ENCODE measurements around the gene PPM1N. TPM values are rescaled to one million over a fixed set of nuclear protein-coding genes. Genes with fewer than 3 reads are reported as not detected.
A peak's percentile ranks its signal among the peaks of the same experiment; 100 is the strongest.

The PPM1N gene
- total and polyA plus RNA-seq, 2 experiments from 2014 or later, result 0.40 to 0.59 TPM

GRCh38 chr19:45456500-45456815 is 41.8 kb upstream of the PPM1N start:
- Histone ChIP-seq H2AFZ (no peak overlapping the region), H3K4me2 (peak overlapping the region; percentile 71), H3K27me3 (no peaks in the 10 kb centered on the region), H3K9me3 (ENCODE audit: low read depth) (no peaks in the 10 kb centered on the region), H3K9me2 (replicated peaks; ENCODE audit: insufficient read depth) (no peaks in the 10 kb centered on the region), H3K4me1 (ENCODE audit: insufficient read depth) (peaks cover 20% of the 10 kb centered on the region), H3K36me3 (replicated peaks; ENCODE audit: insufficient read depth, low read depth) (no peaks in the 10 kb centered on the region), H4K20me1 (ENCODE audit: insufficient read depth, poor library complexity, severe bottlenecking) (no peaks in the 10 kb centered on the region), H3K27ac (peak overlapping the region; percentile 99), H3K4me3 (no peak overlapping the region), H3K79me2 (no peaks in the 10 kb centered on the region)
- TF ChIP-seq CTCF (IDR thresholded peaks at IDR 0.05; ENCODE audit: poor library complexity) (no peak), EZH2 (IDR thresholded peaks at IDR 0.05; ENCODE audit: borderline replicate concordance) (no peak), EZH2phosphoT487 (IDR thresholded peaks at IDR 0.05; ENCODE audit: low read depth, severe bottlenecking, unreplicated experiment) (no peak)
- no peak for DNase-seq (ENCODE audit: low spot score)
- 76% methylated on average over 2 of the region's 2 CpGs for WGBS (ENCODE audit: low lambda C conversion rate, missing lambda C conversion rate)

GRCh38 chr19:45457776-45458175 is 40.5 kb upstream of the PPM1N start:
- Histone ChIP-seq H3K4me3 (no peak overlapping the region), H3K9me2 (replicated peaks; ENCODE audit: insufficient read depth) (no peaks in the 10 kb centered on the region), H4K20me1 (ENCODE audit: insufficient read depth, poor library complexity, severe bottlenecking) (no peaks in the 10 kb centered on the region), H3K4me2 (no peak overlapping the region), H3K9me3 (ENCODE audit: low read depth) (no peaks in the 10 kb centered on the region), H3K27me3 (no peaks in the 10 kb centered on the region), H3K27ac (no peak overlapping the region), H3K79me2 (no peaks in the 10 kb centered on the region), H2AFZ (no peak overlapping the region), H3K36me3 (replicated peaks; ENCODE audit: insufficient read depth, low read depth) (no peaks in the 10 kb centered on the region), H3K4me1 (ENCODE audit: insufficient read depth) (peaks cover 20% of the 10 kb centered on the region)
- TF ChIP-seq EZH2 (IDR thresholded peaks at IDR 0.05; ENCODE audit: borderline replicate concordance) (no peak), CTCF (IDR thresholded peaks at IDR 0.05; ENCODE audit: poor library complexity) (no peak), EZH2phosphoT487 (IDR thresholded peaks at IDR 0.05; ENCODE audit: low read depth, severe bottlenecking, unreplicated experiment) (no peak)
- no peak for DNase-seq (ENCODE audit: low spot score)

GRCh38 chr19:45460807-45461347 is 37.4 kb upstream of the PPM1N start:
- no peak overlapping the region for H2AFZ ChIP-seq
- no peaks in the 10 kb centered on the region for H3K9me3 ChIP-seq (ENCODE audit: low read depth)
- H3K27me3 ChIP-seq, result no peaks in the 10 kb centered on the region
- no peak for DNase-seq (ENCODE audit: low spot score)
- H4K20me1 ChIP-seq (ENCODE audit: insufficient read depth, poor library complexity, severe bottlenecking), result no peaks in the 10 kb centered on the region
- peaks cover 8% of the 10 kb centered on the region for H3K4me1 ChIP-seq (ENCODE audit: insufficient read depth)
- H3K9me2 ChIP-seq (replicated peaks; ENCODE audit: insufficient read depth), result no peaks in the 10 kb centered on the region
- no peak overlapping the region for H3K27ac ChIP-seq
- H3K36me3 ChIP-seq (replicated peaks; ENCODE audit: insufficient read depth, low read depth), result no peaks in the 10 kb centered on the region
- no peak overlapping the region for H3K4me2 ChIP-seq
- TF ChIP-seq EZH2phosphoT487 (IDR thresholded peaks at IDR 0.05; ENCODE audit: low read depth, severe bottlenecking, unreplicated experiment) (no peak), EZH2 (IDR thresholded peaks at IDR 0.05; ENCODE audit: borderline replicate concordance) (no peak), CTCF (IDR thresholded peaks at IDR 0.05; ENCODE audit: poor library complexity) (no peak)
- H3K79me2 ChIP-seq, result no peaks in the 10 kb centered on the region
- no peak overlapping the region for H3K4me3 ChIP-seq
- 70% methylated on average over 8 of the region's 8 CpGs for WGBS (ENCODE audit: low lambda C conversion rate, missing lambda C conversion rate)

- no peak overlapping the region for H2AFZ ChIP-seq
- 87% methylated on average over 4 of the region's 4 CpGs for WGBS (ENCODE audit: low lambda C conversion rate, missing lambda C conversion rate)
- H3K9me3 ChIP-seq (ENCODE audit: low read depth), result no peaks in the 10 kb centered on the region
- peaks cover 5% of the 10 kb centered on the region for H3K4me1 ChIP-seq (ENCODE audit: insufficient read depth)
- no peak overlapping the region for H3K4me2 ChIP-seq
- no peaks in the 10 kb centered on the region for H3K27me3 ChIP-seq
- DNase-seq (ENCODE audit: low spot score), result no peak
- TF ChIP-seq EZH2 (IDR thresholded peaks at IDR 0.05; ENCODE audit: borderline replicate concordance) (no peak), EZH2phosphoT487 (IDR thresholded peaks at IDR 0.05; ENCODE audit: low read depth, severe bottlenecking, unreplicated experiment) (no peak), CTCF (IDR thresholded peaks at IDR 0.05; ENCODE audit: poor library complexity) (no peak)
- H3K79me2 ChIP-seq, result no peaks in the 10 kb centered on the region
- no peaks in the 10 kb centered on the region for H3K9me2 ChIP-seq (replicated peaks; ENCODE audit: insufficient read depth)
- no peak overlapping the region for H3K27ac ChIP-seq
- no peaks in the 10 kb centered on the region for H4K20me1 ChIP-seq (ENCODE audit: insufficient read depth, poor library complexity, severe bottlenecking)
- H3K4me3 ChIP-seq, result no peak overlapping the region
- H3K36me3 ChIP-seq (replicated peaks; ENCODE audit: insufficient read depth, low read depth), result no peaks in the 10 kb centered on the region
Observed at GRCh38 chr19:45462174-45462573, 36.1 kb upstream of the PPM1N start.

Measured in hepatocyte (in vitro differentiated cells).